Mesodermal cell (in vitro differentiated cells): ENCODE measurements around the gene PPFIA1.

Experiments
- H3K27ac ChIP-seq: 2 replicates; pipeline ENCODE4 v1.7.0; 2013; ENCODE audit warnings: mild to moderate bottlenecking, low read depth, low read length, moderate library complexity; ENCODE audit not compliant: severe bottlenecking
- H3K36me3 ChIP-seq: 2 replicates; pipeline ENCODE4 v1.7.1; 2013; ENCODE audit warnings: mild to moderate bottlenecking, low read length, moderate library complexity; ENCODE audit not compliant: control insufficient read depth, insufficient read depth
- H3K4me1 ChIP-seq: one replicate; pipeline ENCODE4 v1.7.1; 2013; ENCODE audit warnings: mild to moderate bottlenecking, low read length; ENCODE audit not compliant: insufficient read depth, control insufficient read depth, poor library complexity, severe bottlenecking
- H3K4me3 ChIP-seq: 2 replicates; pipeline ENCODE4 v1.7.0; 2013; ENCODE audit warnings: low read length, control low read depth, mild to moderate bottlenecking; ENCODE audit not compliant: insufficient read depth, poor library complexity, severe bottlenecking; ENCODE audit errors: extremely low read depth
- H3K9me3 ChIP-seq: 2 replicates; pipeline ENCODE4 v1.7.1; 2013; ENCODE audit warnings: mild to moderate bottlenecking, low read length, moderate library complexity; ENCODE audit not compliant: control insufficient read depth
- WGBS, 2 experiments: methylation state at CpG; one replicate each; pipeline ENCODE4 v1.1.5; 2013; ENCODE audit warnings: missing lambda C conversion rate in 2 of 2; ENCODE audit not compliant: insufficient coverage in 2 of 2; 5-methylcytosine and 5-hydroxymethylcytosine counted together

The PPFIA1 gene

DNA sequence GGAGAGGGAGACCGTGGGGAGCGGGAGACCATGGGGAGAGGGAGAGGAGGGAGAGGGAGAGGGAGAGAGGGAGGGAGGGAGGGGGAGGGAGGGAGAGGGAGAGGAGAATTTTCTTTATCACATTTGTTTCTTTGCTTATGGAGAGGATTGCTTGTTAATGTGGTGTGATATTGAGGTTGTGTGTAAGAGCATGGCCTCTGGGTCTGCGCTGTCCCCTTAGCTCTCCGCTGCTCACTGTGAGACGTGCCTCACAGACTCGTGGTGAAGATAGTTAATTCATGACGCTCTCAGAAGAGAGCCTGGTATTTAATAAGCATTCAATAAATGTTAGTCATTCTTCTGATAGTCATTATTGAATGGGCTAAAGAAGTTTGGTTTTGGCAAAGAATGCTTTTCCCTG is 26.2 kb downstream of the PPFIA1 start:
- no peaks in the 10 kb centered on the region for H3K9me3 ChIP-seq
- H3K4me3 ChIP-seq, result no peak overlapping the region
- H3K4me1 ChIP-seq, result no peaks in the 10 kb centered on the region
- peaks cover 55% of the 10 kb centered on the region for H3K36me3 ChIP-seq
- no peak overlapping the region for H3K27ac ChIP-seq
- WGBS, 2 experiments, result 100% methylated on average over 1 of the region's 7 CpGs; no CpG with 5 or more reads in 1 of the 2 experiments

- H3K4me3 ChIP-seq, result no peak overlapping the region
- no peak overlapping the region for H3K27ac ChIP-seq
- H3K9me3 ChIP-seq, result no peaks in the 10 kb centered on the region
- H3K36me3 ChIP-seq, result peaks cover 52% of the 10 kb centered on the region
- H3K4me1 ChIP-seq, result peaks cover 5% of the 10 kb centered on the region
Measured at GRCh38 chr11:70297341-70297740, 26.9 kb downstream of the PPFIA1 start.

DNA sequence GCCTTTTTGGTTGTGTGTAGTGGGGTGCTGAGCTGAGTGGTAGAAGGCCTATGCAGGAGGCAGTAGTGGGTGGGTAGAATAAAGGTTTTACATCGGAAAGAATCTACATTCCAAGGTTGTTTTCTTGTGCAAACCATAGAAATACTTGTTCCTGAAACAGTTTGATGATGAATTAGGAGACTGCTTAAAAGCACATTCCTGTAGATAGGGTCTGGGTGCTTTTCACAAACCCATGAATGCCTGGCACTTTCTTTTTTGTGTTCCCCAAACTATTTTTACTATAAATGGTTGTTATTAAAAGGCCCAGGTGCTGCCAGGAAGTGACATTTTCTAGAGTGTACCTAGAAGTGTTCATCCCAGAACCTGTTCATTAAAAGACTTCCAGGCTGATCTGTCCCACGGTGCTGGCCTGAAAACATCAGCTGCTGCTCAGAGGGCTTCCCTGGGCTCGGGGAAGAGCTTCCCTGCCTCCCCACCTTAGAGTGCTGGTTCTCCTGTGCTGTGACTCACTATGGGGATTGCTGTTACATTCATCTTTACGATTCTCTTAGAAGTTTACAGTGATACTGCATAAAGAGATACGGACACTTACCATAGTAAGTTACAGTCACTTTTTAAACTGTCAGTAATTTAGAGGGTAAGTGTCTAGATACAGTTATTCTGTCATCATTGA is 27.9 kb downstream of the PPFIA1 start:
- peaks cover 5% of the 10 kb centered on the region for H3K4me1 ChIP-seq
- WGBS, 2 experiments, result 100% methylated on average over 2 to 3 of the region's 5 CpGs
- no peak overlapping the region for H3K4me3 ChIP-seq
- no peak overlapping the region for H3K27ac ChIP-seq
- H3K9me3 ChIP-seq, result no peaks in the 10 kb centered on the region
- peaks cover 48% of the 10 kb centered on the region for H3K36me3 ChIP-seq

- Histone ChIP-seq H3K27ac (no peak overlapping the region), H3K4me1 (peaks cover 7% of the 10 kb centered on the region), H3K9me3 (no peaks in the 10 kb centered on the region), H3K36me3 (peaks cover 39% of the 10 kb centered on the region), H3K4me3 (no peak overlapping the region)
- WGBS, 2 experiments, result 89 to 99% methylated on average over 10 to 11 of the region's 11 CpGs
Measured at GRCh38 chr11:70299636-70300035, 29.1 kb downstream of the PPFIA1 start.

GRCh38 chr11:70301191-70301590 is 30.7 kb downstream of the PPFIA1 start:
- no peaks in the 10 kb centered on the region for H3K9me3 ChIP-seq
- H3K27ac ChIP-seq, result no peak overlapping the region
- H3K4me1 ChIP-seq, result peaks cover 14% of the 10 kb centered on the region
- H3K36me3 ChIP-seq, result peaks cover 42% of the 10 kb centered on the region
- WGBS, 2 experiments, result no CpG with 5 or more reads among the region's 2 CpGs
- H3K4me3 ChIP-seq, result no peak overlapping the region

- no peaks in the 10 kb centered on the region for H3K9me3 ChIP-seq
- peaks cover 14% of the 10 kb centered on the region for H3K4me1 ChIP-seq
- no peak overlapping the region for H3K4me3 ChIP-seq
- no peak overlapping the region for H3K27ac ChIP-seq
- H3K36me3 ChIP-seq, result peaks cover 46% of the 10 kb centered on the region
- 90 to 94% methylated on average over 10 to 13 of the region's 13 CpGs for WGBS, 2 experiments
Measured at GRCh38 chr11:70301721-70302418, 31.4 kb downstream of the PPFIA1 start.

DNA sequence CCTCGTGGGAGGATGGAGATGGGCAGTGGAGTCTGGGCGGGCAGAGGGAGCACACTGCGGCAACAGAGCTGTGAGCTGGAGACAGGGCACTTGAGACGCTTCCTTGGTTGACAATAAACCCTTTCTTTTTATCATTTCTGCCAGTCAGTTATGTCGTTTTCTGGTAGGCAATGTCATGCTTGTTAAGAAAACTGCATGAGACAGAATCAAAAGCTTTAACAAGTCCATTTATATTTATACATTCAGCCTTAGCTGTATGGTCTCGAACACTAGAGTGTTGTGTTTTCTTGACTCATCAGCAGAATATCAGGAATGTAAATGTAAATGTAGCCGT is 31.9 kb downstream of the PPFIA1 start:
- 86 to 87% methylated on average over 3 to 5 of the region's 7 CpGs for WGBS, 2 experiments
- Histone ChIP-seq H3K4me1 (peaks cover 14% of the 10 kb centered on the region), H3K4me3 (no peak overlapping the region), H3K9me3 (no peaks in the 10 kb centered on the region), H3K36me3 (peaks cover 43% of the 10 kb centered on the region), H3K27ac (no peak overlapping the region)

DNA sequence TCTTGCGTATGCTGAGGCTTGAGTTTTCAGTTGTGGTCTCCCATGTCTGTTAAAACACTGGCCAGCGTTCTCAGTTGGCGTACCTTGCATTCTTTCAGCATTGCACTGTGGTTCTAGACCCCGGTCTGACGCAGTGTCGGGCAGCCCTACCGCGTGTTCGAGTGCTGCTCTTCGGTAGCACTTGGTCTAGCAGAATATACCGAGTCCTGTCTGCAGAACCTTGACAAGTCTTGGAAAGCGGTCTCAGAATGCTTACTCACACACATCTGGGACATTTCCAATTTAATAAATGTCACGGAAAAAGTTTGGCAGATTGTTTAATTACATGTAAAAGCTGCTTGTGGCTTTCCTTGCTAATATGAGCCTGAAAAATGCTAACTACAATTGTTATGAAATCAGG is 32.6 kb downstream of the PPFIA1 start:
- H3K4me3 ChIP-seq, result no peak overlapping the region
- H3K4me1 ChIP-seq, result peaks cover 14% of the 10 kb centered on the region
- peaks cover 43% of the 10 kb centered on the region for H3K36me3 ChIP-seq
- WGBS, 2 experiments, result 95 to 97% methylated on average over 12 of the region's 13 CpGs
- no peak overlapping the region for H3K27ac ChIP-seq
- H3K9me3 ChIP-seq, result no peaks in the 10 kb centered on the region

DNA sequence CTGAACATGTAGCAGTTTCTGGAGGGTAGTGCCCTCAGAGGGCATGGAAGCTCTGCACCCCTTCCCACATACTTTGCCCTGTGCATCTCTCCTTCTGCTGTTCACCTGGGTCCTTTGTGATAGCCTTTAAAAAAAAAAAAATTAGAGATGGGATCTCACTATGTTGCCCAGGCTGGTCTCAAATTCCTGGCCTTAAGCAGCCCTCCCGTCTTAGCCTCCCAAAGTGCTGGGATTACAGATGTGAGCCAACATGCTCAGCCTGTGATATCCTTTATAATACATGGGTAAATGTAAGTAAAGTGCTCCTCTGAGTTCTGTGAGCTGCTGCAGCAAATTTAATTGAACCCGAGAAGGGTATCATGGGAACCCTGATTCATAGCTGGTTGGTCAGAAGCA is 33.7 kb downstream of the PPFIA1 start:
- Histone ChIP-seq H3K9me3 (no peaks in the 10 kb centered on the region), H3K4me3 (no peak overlapping the region), H3K36me3 (peaks cover 41% of the 10 kb centered on the region), H3K4me1 (peaks cover 14% of the 10 kb centered on the region), H3K27ac (no peak overlapping the region)
- WGBS, 2 experiments, result 88 to 95% methylated on average over 1 to 2 of the region's 2 CpGs

DNA sequence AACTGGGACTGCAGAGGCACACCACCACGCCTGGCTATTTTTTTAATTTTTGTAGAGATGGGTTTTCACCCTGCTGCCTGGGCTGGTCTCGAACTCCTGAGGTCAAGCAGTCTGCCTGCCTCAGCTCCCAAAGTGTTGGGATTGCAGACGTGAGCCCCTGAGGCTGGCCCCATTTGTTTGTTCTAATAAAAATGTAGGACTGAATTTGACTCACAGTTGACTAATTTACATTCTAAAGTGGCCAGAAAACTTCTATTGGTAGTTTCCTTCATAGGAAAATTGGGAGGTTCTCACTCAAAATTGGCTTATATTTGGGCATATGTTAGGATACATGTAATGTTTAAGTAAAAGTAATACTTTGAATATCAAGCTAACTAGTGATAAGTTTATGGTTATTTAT is 35.0 kb downstream of the PPFIA1 start:
- H3K27ac ChIP-seq, result no peak overlapping the region
- peaks cover 14% of the 10 kb centered on the region for H3K4me1 ChIP-seq
- peaks cover 39% of the 10 kb centered on the region for H3K36me3 ChIP-seq
- H3K4me3 ChIP-seq, result no peak overlapping the region
- 89 to 100% methylated on average over 1 to 2 of the region's 3 CpGs for WGBS, 2 experiments
- H3K9me3 ChIP-seq, result no peaks in the 10 kb centered on the region

- Histone ChIP-seq H3K27ac (no peak overlapping the region), H3K36me3 (peaks cover 33% of the 10 kb centered on the region), H3K4me3 (no peak overlapping the region), H3K4me1 (peaks cover 14% of the 10 kb centered on the region), H3K9me3 (no peaks in the 10 kb centered on the region)
- WGBS, 2 experiments, result 83 to 100% methylated on average over 1 of the region's 4 CpGs
Measured at GRCh38 chr11:70306586-70307033, 36.1 kb downstream of the PPFIA1 start.
